SHP77 treated with DMSO at 0.1 percent for 48 hours (cell line): ENCODE measurements around the gene EEFSEC.

Experiments
- DNase-seq: peaks from one replicate; lab custom pipeline; 2025; lab: John Stamatoyannopoulos, UW

Gene EEFSEC

GRCh38 chr3:128411574-128412064 is 258.3 kb downstream of the EEFSEC start:
- no peak for DNase-seq

GRCh38 chr3:128412180-128413002 is 259.1 kb downstream of the EEFSEC start:
- no peak for DNase-seq

- DNase-seq, result no peak
Measured at GRCh38 chr3:128413003-128413370, 259.7 kb downstream of the EEFSEC start.

GRCh38 chr3:128413413-128414205 is 260.3 kb downstream of the EEFSEC start:
- no peak for DNase-seq

GRCh38 chr3:128415200-128415772 is 262.0 kb downstream of the EEFSEC start:
- DNase-seq, result no peak

- DNase-seq, result no peak
Measured at GRCh38 chr3:128415773-128416577, 262.7 kb downstream of the EEFSEC start.

- DNase-seq, result no peak
Measured at GRCh38 chr3:128416578-128417211, 263.4 kb downstream of the EEFSEC start.

GRCh38 chr3:128418900-128419299 is 265.6 kb downstream of the EEFSEC start:
- no peak for DNase-seq

- no peak for DNase-seq
Measured at GRCh38 chr3:128419311-128419710, 266.0 kb downstream of the EEFSEC start.

GRCh38 chr3:128420289-128420688 is 267.0 kb downstream of the EEFSEC start:
- no peak for DNase-seq

- no peak for DNase-seq
Measured at GRCh38 chr3:128420720-128421438, 267.6 kb downstream of the EEFSEC start.

GRCh38 chr3:128421439-128421836 is 268.2 kb downstream of the EEFSEC start:
- DNase-seq, result no peak

- no peak for DNase-seq
Measured at GRCh38 chr3:128421966-128422365, 268.7 kb downstream of the EEFSEC start.

- no peak for DNase-seq
Measured at GRCh38 chr3:128422762-128423524, 269.7 kb downstream of the EEFSEC start.

GRCh38 chr3:128423525-128424147 is 270.4 kb downstream of the EEFSEC start:
- DNase-seq, result no peak

- DNase-seq, result no peak
Measured at GRCh38 chr3:128424508-128425069, 271.3 kb downstream of the EEFSEC start.

- no peak for DNase-seq
Measured at GRCh38 chr3:128425142-128425845, 272.0 kb downstream of the EEFSEC start.

- no peak for DNase-seq
Measured at GRCh38 chr3:128425846-128426127, 272.5 kb downstream of the EEFSEC start.
